AG09309 (cell line): ENCODE data around the gene ABCF2.

ENCODE experiments used
- DNase-seq: peaks from one replicate; pipeline ENCODE4 v3.0.0-alpha.2; 2010; ENCODE audit warnings: low read depth
- H3K4me3 ChIP-seq: 2 replicates; pipeline ENCODE4 v1.5.1; 2011; ENCODE audit warnings: mild to moderate bottlenecking, low read depth, low read length, moderate library complexity; ENCODE audit not compliant: control insufficient read depth
- CTCF ChIP-seq: IDR thresholded peaks from 2 replicates; pipeline ENCODE4 v1.5.1; 2011; ENCODE audit warnings: mild to moderate bottlenecking, low read depth, low read length, inconsistent platforms; ENCODE audit not compliant: insufficient read depth, control insufficient read depth; ENCODE audit errors: missing control alignments

Gene ABCF2

DNA sequence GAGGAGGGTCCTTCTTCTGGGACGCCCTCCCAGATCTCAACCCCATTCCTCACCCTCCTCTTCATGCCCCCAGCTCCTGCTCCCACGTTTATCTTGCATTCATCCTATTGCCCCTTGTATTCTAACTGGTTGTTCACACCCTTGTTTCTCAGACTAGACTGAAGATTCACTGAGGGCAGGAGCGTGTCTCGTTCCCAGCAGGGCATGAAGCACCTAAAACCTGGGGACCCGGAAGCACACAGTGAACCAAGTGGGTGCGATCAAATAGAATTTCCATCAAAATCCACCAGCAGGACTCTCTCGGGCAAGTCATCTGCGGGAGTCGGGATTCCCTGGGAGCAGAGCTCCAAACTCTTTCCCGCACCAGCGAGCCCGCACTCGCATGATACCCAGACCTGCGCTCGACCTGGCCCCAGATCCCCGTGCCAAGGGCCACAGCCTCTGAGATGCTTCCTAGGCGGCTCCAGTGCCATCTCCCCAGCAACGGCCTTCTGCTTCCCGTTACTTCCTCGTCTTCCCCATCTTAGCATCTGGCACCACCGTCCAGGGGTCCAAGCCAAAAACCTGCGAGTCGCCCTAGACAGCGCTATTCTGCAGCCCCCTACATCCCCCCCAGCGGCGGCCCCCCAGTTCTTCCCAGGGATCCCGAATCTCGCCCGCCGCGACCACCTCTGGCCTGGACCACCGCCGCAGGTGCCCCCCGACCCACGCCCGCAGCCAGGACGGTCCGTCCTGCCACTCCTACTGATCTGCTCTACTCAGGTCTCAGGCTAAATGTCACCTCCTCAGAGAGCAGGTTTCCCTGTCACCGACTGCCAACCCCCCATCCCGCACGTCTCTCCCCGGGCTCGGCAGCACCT lies 53.4 kb downstream of the ABCF2 start:
- no peak for DNase-seq
- no peak overlapping the region for H3K4me3 ChIP-seq
- no peak for TF ChIP-seq CTCF

DNA sequence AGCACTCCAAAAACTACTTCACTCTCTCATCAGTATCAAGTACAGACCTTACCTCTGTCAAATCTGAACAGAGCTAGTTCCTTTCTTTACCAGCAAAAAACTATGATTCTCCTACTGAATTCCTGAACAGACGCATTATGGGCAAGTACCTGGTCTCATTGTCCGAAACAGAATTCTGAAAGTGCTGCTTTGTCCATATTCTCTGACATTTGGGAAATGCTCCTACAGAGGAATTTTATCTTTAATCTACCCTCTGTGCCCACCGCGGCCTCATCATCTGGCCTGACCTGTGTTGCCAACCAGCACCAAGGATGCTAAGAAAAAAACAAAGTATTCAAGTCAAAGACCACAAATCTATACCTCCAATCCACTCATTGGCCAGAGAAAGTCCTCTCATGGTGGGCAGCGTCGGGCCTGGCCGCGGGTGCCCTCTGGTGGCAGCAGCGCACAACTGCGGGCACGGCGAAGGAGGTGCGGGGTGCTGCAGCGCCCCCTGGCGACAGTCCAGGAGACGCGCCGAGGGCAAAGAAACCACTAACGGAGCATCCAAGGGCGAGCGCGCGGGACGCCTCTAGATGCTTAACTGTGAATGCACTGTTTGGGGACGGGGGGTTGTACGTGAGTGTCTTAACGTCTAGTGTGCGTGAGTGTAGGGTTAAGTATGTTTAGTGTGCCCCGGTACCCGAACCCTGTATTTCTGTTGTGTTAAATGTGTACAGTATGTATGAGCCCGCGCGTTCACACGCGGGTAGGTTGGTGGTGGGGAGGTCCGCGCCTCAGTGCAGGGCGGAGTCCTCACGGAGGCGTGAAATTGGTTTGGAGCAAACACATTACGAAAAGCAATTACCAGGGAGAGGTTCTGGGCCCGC lies 54.5 kb downstream of the ABCF2 start:
- no peak for DNase-seq
- no peak overlapping the region for H3K4me3 ChIP-seq
- TF ChIP-seq CTCF = peak; percentile 100

- H3K4me3 ChIP-seq = no peak overlapping the region
- TF ChIP-seq CTCF = no peak
- DNase-seq = no peak
Measured at GRCh38 chr7:151168787-151169162, 58.2 kb downstream of the ABCF2 start.

DNA sequence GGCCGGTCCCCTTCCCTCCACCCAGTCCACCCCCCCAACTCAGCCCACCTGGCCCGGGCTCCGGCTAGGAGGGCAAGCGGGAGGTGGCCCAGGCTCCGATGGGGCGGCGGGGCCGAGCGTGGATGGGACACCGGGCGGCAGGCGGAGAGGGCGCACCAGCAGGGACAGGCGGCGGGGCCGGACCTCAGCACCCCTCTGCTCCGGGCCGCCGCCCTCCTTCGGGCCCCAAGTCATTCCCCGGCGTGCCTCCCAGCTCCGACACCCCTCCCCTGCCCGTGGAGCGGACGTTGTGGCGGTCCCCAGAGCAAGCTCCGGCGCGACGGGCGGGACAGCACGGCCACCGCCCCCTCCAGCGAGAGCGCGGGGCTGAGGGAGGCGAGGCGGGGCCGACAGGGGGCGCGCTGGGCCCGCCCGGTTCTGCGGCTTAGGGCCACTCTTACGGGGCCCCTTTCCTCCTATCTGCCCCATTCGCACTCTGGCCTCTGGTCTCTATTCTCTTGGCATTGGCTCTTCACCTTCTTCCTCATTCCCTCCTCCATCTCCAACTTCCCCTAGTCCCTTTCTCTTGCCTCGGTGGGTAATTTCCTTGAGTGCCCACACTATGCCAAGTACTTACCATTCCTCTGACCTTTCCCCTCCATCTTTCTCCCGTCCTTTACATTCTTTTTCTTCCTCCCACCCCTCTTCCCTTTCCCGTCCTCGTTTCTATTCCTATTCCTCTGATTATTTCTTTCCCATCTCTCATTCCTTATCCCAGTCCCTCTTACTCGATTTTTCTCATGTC lies 58.8 kb downstream of the ABCF2 start:
- no peak overlapping the region for H3K4me3 ChIP-seq
- no peak for DNase-seq

GRCh38 chr7:151167197-151167961 lies 59.6 kb downstream of the ABCF2 start, which contains the start of gene GBX1:
Gene GBX1, minus strand, starts transcription at chr7:151167694. Its CDS starts 146 bp downstream, at chr7:151167548.
- H3K4me3 ChIP-seq = no peak within 1 kb of the TSS
- no peak for DNase-seq
- TF ChIP-seq CTCF = no peak

More for the DNA sequence above, 58.8 kb downstream of the ABCF2 start:
- TF ChIP-seq CTCF = peak; percentile 25
